GM12865 (cell line): ENCODE data around the gene FBP1.

ENCODE experiments used
- DNase-seq: peaks from one replicate; pipeline ENCODE4 v3.0.0; 2010; ENCODE audit warnings: low read depth
- H3K4me3 ChIP-seq: 2 replicates; pipeline ENCODE4 v1.5.1; 2011; ENCODE audit warnings: mild to moderate bottlenecking, low read depth, low read length, control low read depth
- TF ChIP-seq, protein P1 (sequence below): IDR thresholded peaks from 2 replicates; pipeline ENCODE4 v1.5.1; 2011; ENCODE audit warnings: low read length, control low read depth, low read depth, inconsistent platforms; ENCODE audit not compliant: insufficient read depth; ENCODE audit errors: missing control alignments

FBP1 gene

DNA sequence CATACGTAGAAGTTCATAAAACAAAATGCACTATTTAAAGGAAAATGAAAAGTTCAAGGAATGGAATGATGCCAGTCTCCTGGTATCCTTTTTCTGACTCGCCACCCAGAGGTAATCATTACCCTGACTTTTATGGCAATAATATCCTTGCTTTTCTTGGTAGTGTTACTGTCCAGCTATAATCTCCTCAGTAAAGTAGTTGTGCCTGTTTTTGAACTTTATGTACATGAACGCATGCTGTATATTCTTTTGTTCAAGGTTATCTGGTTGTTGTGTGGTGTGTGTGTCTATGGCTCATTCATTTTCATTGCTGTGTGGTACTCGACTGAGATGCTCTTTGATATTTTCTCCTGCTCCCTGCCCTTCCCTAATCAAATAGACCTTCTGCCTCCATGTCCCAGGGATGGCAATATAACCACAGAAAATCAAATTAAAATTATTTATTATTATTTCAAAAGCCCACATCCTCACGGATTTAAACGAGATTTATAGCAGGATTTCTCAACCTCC, 29.2 kb upstream of the FBP1 start:
- no peak for DNase-seq
- TF ChIP-seq, protein P1, sequence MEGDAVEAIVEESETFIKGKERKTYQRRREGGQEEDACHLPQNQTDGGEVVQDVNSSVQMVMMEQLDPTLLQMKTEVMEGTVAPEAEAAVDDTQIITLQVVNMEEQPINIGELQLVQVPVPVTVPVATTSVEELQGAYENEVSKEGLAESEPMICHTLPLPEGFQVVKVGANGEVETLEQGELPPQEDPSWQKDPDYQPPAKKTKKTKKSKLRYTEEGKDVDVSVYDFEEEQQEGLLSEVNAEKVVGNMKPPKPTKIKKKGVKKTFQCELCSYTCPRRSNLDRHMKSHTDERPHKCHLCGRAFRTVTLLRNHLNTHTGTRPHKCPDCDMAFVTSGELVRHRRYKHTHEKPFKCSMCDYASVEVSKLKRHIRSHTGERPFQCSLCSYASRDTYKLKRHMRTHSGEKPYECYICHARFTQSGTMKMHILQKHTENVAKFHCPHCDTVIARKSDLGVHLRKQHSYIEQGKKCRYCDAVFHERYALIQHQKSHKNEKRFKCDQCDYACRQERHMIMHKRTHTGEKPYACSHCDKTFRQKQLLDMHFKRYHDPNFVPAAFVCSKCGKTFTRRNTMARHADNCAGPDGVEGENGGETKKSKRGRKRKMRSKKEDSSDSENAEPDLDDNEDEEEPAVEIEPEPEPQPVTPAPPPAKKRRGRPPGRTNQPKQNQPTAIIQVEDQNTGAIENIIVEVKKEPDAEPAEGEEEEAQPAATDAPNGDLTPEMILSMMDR: no peak
- no peak overlapping the region for H3K4me3 ChIP-seq

DNA sequence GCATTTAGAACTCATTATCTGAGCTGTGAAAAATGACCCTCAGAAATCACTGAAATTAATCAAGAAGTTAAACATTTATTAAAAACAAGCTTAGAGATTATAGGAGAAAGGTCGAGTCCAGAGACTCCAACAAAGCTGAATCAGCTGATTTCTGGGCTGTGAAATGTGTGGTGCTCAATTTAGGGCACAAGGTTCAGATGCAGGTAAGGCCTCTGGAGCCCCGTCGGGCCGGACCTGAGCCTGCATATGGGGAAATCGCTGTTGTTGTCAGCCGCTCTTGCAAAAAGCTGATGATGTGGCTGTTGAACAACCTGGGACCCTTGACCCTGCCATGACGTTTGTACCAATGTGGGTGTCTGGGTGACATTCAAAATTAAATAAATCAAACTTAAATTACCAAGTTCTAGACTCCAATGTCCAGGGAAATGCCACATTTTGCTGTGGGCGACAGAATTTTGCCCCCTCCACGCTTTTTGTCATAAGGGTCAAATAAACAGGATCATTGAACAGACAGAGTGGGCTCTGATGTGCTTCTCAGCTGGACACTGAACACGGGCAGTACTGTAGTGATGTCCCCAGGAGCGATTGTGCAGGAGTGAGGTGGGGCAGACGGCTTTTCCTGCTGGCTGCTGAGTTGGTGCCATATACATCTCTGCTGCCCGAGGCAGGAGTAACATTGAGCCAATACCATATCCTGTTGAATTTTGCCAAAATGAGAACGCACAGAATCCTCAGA, 27.2 kb upstream of the FBP1 start:
- TF ChIP-seq, protein P1: no peak
- no peak for DNase-seq
- no peak overlapping the region for H3K4me3 ChIP-seq

DNA sequence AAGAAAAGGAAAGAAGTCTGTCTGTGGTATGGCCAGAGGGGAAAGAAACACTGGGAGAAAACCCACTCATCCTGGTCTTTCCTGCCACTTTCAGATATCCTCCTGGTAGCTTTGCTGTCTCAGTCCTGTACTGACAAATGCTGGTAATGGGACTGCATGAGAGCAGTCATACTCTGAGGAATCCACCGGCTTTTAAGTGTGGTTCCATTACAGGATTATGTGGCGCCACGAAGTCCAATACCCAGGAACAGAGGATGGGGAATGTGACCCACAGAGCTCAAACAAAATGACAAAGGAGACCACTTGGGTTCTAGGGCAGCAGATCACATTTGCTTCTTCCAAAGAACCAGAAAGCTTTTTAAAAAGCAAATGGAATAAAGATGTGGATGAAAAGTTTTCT, 26.3 kb upstream of the FBP1 start:
- no peak for DNase-seq
- TF ChIP-seq, protein P1: no peak
- no peak overlapping the region for H3K4me3 ChIP-seq

DNA sequence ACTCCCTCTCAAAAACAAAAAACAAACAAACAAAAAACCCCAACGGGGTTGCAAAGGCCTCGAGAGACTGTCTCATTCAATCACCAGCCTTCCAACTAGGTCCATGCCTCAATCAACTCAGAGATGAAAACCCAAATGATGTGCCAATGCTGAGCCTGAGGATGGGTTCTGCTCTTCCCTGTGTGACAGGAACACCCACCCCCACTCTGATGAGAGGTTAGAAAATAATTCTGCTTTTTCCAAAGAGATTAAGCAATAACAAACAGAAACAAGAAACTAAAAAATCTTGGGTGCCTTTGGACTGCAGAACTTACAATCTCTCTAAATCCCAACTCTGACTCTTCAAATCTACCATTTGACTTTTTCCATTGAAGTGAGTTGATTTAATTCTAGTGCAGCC, 25.5 kb upstream of the FBP1 start:
- no peak overlapping the region for H3K4me3 ChIP-seq
- DNase-seq: no peak
- TF ChIP-seq, protein P1: no peak

DNA sequence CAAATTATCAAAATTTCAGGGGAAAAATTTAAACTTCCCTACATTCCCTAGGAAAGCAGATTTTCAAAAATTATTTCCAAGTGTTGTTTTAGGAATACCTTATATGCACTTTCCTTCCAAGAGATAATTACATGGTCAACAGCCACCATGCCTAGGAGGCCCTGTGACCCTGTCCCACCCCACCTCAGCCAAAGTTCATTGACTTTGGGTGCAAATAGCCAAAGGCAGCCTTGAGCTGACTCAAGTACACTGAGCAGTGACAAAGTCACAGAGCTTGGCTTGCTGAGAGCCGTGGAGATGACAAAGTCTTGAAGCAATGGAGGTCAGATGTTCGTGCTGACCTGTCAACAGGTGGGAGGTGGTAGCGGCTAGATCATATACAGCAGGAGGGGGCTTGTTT, 24.3 kb upstream of the FBP1 start:
- DNase-seq: no peak
- TF ChIP-seq, protein P1: no peak
- no peak overlapping the region for H3K4me3 ChIP-seq

DNA sequence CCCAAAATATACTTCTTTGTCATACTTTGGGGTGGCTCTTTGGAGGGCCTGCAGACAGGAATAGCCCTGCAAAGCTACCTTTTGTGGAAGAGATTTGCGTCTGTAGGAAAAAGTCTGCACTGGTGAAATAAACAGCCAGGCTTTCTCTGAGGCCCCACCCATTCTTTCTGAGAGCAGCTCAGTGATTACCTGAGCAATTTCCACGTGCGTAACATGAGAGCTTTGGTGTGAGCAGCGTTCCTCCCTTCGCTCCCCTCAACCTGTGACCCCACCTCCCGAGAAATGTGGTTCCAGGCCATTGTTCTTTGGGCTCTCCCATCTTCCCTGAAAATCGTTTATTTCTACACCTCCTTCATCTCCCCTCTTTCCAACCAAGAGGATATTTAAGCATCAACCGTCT, 23.8 kb upstream of the FBP1 start:
- no peak overlapping the region for H3K4me3 ChIP-seq
- TF ChIP-seq, protein P1: no peak
- no peak for DNase-seq
